Bone marrow (tissue), 2 donors: ENCODE results near the gene NSD2.
"Not testable (repeated sequence)": the region's sequence is repeated elsewhere in the genome, so short reads cannot be mapped to it uniquely, and the experiment has no call there.

ENCODE experiments used
- DNase-seq, 2 donors: peaks; one replicate each; lab custom pipeline; 2025; lab: John Stamatoyannopoulos, UW

The NSD2 gene

DNA sequence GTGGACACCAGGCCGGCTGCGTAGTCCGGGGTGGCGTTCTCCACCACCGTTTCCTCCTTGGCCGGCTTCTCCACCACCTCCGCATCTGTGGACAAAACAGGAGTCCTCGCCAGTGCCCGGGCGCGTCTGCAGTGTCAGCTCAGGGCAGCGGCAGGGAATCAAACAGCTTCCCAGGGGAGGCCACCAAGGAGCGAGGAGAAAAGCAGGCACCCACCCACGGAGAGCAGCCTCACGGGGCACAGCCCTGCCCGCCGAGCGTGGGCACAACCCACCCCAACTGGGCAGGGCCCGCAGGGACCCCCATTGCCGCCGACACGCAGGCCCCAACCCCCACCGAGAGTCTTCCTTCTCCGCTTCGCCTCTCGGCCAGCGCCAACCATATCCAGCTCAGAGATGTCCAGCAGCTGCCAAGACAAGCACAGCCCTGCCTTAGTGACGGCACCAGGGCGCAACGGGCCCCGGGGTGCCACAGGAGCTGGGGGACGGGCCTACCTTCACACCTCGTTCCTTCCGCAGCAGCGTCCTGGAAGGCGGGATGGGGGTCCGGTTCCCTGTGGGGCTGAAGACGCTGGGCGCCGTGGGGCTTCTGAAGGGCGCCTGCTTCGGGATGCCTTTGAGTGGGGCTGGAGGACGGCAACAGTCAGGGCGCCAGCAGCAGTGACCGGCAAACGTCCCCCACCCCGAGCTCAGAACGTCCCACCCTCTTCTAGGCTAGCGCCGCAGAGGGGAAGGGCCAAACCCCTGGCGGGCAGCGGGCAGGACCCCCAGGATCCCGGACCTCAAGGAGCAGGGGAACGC, 114.8 kb downstream of the NSD2 start:
- DNase-seq, result no peak

DNA sequence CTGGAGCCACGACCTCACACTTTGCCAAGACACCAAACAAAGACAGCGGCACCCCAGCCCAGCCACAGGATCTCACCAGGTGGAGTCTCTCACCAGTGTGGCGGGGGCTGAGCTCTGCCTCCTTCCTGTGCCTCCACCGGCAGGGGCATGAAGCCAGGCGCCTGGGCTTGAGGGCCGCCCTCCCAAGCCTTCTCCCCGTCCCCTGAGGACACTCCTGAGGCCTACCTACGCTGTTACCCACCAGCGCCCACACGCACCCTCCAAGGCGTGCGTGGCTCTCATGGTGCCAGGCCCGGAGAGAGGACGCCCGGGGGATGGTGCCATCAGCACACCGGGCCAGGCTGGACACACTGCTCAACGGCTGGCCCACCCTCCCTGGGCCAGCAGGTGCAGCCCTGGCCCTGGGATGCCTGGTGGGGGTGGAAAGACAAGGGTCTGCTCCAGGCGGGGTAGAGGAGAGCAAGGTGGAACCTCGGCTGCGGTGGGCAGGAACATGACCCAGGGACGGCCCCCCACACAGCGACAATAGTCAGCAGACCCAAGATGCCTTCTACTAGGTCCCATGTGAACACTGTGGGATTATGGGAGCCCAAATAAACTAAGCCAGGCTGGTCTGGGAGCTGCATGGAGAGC, 115.5 kb downstream of the NSD2 start:
- no peak for DNase-seq

DNA sequence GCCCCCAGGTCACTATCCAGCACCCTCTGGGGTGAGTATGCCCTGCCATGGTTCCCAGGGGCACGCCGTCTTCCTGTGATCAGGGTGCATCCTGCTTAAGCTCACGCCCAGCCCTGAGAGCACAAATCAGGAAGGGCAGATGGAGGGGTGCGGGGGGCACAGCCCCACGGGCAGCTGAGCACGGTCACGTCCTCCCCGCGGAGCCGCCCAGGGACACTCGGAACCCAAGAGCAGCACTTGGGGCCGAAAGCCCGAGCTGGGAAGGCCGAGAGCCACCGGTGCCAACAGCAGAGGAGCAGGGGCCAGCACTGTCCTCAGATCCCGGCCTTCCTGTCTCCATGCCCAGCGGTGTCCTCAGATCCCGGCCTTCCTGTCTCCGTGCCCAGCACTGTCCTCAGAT, 116.1 kb downstream of the NSD2 start:
- no peak for DNase-seq

DNA sequence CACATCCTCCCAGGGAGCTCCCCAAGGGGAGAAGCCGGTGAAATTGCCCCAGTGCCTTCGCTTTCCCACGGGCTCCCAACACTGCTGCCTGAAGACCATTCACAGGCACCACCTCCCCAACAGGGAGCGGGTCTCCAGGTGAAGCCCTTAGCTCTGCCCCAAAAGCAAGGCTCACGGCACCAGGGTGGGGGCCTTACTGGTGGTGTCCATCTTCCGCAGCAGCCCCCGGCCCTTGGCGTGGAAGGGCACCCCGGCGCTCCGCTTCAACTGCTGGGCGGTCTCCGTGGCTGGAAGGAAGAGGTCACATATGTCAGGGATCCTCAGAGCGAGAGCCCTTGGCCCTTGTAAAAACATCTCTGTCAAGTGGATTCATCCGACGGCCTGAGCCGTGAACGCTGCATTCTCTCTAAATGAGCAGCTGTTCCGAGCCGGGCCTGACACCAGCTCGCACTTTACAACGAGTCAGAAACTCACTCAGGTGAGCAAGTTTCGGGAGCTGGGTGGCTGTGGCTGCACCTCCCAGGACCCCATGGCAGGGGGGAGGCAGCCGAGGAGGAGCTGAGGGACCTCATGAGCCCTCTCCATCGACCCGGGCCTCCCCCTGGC, 116.6 kb downstream of the NSD2 start:
- no peak for DNase-seq

DNA sequence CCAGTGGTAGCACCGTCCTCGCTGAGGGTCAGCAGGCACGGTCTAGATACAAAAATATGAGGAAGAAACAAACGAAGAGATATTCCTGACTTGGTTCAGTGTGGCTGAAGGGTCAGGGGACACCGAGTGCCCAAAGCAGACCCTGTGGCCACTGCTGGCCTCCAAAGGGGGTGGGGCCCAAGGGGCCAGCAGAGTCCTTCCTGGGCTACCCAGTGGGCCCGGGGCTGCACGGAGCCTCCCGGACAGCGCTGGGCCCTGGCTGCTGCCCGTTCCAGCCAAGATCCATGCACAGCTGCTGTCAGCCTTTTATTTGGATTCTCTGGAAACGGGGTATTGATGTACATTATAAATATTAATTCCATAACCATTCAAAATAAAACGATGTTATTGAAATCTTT, 117.1 kb downstream of the NSD2 start:
- DNase-seq, result no peak

DNA sequence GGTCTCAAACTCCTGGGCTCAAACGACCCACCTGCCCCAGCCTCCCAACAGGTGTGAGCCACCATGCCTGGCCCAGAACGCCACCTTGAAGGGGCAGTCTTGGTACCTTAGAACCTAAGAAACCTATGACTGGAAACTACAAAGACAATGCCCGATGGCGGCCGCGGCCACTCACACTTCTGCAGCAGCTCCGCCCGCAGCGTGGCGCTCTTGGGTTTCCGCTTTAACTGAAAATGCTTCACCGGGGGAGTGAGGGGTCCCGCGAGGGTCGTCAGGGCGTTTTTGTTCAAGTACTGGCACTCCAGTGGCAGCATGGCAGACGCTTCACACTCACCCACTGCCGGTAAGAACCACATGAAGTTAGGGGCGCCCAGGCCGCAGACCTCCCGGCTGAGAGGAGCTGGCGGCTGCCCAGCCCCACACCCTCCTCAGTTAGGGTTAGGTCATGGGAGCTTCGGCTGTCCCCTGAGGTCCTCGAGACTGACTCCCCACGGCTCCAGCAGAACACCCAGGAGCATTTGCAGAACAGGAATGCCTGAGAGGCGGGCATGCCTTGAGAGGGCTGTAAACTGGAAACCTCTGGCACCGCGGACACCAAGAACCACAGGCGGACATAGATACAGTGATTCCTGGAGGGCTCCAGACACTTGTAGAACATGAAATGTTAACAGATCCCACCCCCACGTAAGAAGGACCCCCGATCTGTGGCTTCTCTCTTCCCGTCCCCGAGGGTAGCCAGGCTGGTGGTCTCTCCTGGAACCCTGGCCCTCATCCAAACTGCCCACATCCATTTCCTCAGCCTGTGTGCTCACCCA, 118.5 kb downstream of the NSD2 start:
- DNase-seq, result no peak

DNA sequence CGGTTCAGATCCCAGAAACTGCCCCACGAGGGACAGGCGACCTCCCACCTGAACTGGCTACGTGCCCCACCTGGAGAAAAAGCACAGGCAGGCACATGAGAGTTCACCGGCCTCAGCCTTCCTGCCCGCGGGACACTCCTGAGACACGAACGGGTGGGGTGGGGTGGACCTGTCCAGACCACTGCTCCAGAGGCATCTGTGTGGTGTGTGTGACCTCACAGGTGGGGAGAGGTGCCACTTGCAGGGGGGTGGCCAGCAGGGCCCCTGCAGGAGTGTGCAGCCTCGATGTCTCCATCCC, 119.1 kb downstream of the NSD2 start:
- DNase-seq, result no peak

DNA sequence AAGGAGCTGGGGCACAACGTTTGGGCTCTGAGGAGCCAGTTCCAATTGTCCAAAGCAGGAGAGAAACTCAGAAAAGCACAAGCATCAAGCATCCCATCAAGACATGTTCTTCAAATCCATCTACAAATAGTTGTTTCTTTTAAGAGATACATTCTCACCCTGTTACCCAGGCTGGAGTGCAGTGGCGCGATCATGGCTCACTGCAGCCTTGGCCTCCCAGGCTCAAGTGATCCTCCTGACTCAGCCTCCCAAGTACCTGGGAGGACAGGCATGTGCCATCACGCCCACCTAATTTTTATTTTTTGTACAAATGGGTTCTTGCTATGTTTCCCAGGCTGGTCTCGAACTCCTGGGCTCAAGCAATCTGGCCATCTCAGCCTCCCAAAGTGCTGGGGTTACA, 119.5 kb downstream of the NSD2 start:
- no peak for DNase-seq

DNA sequence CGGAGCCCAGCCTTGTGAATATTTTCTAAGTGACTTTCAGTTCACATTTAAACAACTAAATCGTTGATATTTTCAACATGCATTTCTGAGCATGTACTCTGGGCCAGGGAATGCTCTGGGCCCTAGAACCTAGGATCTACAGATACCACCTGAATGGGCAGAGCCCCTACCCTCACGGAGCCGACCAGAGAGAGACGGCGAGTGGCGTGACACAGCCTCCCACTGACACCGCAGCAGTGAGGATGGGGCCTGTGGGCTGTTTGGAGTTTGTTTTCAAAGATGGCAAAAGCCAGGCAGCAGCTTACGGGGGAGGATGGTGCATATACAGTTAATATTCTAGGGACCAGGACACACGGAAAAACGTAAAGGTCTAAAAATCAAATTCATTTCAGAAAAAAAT, 119.9 kb downstream of the NSD2 start:
- DNase-seq, result no peak

DNA sequence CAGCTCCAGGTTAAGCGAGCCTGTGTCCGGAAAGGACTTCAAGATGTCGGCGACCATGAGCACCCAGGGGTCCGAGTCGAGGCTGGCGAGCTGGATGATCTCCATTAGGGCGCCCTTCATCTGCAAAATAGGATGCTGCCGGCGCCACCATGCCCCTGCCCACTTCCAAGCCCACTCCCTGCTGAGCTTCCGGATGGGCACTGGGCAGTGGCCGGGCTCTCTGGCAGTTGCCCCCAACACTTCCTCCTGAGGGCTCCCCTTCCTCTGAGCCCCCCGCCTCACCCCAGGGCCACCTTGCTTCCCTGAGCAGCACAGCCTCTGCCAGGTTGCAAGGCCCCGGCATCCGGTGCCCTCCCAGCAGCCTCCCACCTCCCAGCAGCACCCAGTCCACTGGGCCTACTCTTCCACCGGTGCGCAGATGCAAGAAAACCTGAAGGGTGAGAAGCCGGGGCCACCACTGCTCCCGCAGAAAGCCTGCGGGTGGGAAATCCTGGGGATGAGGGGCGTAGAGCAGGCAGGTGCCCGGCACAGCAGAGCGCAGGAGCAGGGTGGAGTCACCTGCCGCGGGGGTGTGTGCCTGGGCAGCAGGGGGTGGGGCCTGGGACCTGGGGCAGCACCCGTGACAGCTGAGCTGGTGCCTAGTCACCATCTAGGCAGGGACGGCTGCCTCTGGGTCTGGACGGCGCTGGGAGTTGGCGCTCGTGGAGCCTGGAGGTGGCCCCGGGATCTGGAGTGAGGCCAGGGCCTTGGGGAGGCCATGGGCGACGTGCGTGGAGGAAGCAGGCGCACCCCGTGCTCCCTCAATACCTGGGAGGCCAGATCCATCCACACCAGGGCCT, 120.6 kb downstream of the NSD2 start:
- no peak for DNase-seq

DNA sequence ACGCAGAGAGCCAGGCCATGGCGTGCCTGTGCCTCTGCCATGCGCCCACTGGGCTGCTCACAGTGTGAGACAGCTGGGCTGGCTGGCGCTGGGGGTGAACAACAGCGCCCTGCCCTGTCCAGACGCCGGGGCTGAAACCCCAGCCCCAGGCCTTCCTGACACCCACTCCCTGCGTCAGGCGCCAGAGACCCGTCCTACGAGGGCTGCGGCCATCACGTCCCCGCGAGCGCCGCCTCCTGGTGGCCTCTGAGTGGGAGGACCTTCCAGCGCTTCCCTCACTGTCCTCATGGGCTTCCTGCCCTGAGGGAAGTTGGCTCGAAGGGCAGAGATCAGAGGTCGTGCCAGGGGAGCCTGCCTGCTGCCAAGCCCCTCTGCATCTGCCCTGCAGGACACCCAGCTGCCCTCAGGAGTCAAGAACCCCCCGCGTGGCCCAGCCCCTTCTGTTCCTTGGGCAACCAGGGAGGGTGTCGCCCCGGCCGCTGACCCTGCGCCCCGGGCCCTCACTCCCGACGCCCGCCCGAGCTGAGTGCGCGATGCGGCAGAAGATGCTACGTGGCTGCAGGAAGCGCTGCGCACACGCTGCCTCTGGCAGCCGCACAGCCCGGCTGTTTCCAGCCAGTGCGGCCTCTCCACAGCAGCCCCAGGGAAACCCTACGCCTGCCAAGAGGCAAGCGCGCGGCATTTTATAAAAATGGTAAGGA, 121.4 kb downstream of the NSD2 start:
- no peak for DNase-seq

DNA sequence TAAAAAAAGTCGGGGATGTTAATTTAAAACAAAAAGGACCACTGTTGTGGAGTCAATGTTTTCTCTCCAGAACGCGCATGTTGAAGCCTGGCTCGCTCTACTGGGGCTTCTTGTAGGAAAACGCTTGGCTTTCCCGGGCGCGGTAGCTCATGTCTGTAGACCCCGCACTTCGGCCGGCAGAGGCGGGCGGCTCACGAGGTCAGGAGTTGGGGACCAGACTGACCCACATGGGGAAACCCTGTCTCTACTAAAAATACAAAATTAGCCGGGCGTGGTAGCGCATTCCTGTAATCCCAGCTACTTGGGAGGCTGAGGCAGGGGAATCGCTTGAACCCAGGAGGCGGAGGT, 122.0 kb downstream of the NSD2 start:
- no peak for DNase-seq

DNA sequence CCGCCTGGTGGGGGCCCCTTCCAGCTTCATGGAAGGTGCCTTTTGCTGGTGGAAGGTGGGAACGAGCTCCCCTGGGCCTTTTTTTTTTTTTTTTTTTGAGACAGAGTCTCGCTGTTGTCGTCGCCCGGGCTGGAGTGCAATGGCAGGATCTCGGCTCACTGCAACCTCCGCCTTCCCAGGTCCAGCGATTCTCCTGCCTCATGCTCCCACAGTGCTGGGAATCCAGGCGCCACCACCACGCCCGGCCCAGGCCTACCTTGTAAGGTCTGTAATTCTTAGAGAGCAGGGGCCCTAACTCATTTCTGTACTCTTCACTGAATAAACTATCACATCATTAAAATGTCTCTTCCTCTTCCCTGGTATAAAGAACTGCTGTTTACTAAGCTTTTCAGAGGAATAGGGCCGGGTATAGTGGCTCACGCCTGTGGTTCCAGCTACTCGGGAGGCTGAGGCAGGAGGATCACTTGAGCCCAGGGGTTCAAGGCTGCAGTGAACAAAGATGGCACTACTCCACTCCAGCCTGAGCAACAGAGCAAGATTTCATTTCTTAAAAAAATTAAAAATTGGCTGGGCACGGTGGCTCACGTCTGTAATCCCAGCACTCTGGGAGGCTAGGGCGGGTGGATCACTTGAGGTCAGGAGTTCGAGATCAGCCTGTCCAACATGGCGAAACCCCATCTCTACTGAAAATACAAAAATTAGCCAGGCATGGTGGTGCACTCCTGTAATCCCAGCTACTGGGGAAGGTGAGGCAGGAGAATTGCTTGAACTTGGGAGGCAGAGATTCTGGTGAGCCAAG, 122.7 kb downstream of the NSD2 start:
- not testable (repeated sequence) for DNase-seq

DNA sequence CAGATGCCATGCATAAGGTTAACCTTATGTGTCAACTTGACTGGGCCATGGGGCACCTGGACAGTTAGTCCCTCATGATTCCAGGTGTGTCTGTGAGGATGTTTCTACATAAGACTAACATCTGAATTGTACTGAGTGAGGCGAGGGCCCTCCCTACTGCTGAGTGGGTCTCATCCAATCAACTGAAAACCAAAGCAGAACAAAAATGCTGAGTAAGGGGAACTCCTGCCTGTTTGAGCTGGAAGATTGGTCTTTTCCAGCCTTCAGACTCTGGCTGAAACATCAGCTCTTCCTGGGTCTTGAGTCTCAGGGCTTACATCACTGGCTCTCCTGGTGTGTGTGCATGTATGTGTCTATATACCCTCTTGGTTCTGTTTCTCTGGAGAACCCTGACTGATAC, 123.7 kb downstream of the NSD2 start:
- no peak for DNase-seq

DNA sequence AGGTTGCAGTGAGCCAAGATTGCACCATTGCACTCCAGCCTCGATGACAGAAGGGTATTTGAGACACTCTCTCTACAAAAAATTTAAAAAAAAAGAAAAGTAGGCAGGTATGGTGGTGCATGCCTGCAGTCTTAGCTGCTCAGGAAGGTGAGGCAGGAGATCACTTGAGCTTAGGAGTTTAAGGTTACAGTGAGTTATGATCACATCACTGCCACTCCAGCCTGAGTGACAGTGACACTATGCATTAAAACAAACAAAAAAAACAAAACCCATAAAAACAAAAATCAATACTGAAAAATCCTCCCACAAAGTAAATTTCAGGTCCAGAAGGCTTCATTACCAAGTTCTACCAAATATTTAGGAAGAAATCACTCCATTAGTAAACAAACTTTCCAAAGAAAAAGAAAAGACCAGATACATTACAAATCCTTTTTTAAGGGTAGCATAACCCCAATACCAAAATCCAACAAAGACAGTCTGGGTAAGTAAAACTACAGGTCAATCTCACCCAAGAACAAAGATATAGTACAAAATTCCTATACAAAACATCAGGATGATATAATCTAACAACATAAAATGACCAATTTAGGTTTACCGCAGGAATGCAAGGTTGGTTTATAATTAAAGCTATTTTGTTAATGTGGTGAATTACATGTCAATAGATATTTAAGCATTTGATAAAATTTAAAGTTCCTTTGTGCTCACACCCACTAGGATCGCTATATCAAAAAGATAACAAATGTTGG, 125.8 kb downstream of the NSD2 start:
- no peak for DNase-seq

DNA sequence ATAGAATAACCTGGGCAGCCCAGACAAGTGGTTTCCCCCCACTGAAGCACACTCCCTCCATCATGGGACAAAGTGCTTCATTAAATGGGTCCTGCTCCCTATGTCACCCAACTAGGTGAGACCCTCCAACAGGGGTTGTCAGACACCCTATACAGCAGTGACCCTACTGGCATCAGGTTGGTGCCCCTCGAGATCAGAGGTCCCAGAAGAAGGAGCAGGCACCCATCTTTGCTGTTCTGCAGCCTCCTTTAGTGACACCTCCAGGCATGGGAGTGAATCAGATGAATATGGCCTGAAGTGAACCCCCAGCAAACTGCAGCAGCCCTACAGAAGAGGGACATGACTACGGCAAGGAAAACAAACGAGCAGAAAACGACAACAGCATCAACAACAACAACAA, 126.5 kb downstream of the NSD2 start:
- DNase-seq, result no peak

DNA sequence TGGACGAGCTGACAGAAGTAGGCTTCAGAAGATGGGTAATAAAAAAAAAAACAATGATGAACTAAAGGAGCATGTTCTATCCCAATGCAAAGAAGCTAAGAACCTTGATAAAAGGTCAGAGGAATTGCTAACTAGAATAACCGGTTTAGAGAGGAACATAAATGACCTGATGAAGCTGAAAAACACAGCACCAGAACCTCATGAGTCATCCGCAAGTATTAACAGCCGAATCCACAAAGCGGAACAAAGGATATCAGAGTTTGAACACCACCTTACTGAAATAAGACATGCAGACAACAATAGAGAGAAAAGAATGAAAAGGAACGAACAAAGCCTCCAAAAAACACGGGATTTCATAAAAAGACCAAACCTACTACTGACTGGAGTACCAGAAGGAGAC, 127.1 kb downstream of the NSD2 start:
- DNase-seq, result no peak

DNA sequence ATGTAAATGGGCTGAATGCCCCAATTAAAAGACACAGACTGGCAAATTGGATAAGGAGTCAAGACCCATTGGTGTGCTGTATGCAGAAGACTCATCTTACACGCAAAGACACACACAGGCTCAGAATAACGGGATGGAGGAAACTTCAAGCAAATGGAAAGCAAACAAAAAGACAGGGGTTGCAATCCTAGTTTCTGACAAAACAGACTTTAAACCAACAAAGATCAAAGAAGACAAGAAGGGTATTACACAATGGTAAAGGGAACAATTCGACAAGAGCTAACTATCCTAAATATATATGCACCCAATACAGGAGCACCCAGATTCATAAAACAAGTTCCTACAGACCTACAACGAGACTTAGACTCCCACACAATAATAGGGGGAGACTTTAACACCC, 128.1 kb downstream of the NSD2 start:
- DNase-seq, result not testable (repeated sequence)

DNA sequence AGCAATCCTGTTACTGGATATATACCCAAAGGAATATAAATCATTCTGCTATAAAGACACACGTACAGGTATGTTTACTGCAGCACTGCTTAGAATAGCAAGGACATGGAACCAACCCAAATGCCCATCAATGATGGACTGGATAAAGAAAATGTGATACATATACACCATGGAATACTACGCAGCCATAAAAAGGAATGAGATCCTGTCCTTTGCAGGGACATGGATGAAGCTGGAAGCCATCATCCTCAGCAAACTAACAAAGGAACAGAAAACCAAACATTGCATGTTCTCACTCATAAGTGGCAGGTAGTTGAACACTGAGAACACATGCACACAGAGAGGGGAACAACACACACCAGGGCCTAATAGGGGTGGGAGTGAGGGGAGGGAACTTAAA, 132.2 kb downstream of the NSD2 start:
- DNase-seq, result not testable (repeated sequence)

DNA sequence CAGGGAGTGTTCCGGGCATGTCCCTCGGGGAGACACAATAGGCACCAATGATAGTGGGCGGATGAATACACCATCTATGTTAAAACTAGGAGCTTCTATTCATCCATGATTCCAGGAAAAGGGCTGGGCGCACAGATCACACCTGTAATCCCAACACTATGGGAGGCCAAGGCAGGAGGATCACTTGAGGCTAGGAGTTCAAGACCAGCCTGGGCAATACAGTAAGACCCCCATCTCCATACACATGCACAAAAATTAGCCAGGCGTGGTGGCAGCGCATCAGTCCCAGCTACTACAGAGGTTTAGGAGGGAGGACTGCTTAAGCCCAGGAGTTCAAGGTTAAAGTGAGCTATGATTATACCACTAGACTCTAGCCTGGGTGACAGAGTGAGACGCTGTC, 135.2 kb downstream of the NSD2 start:
- DNase-seq, result no peak
